ENCODE data around the gene RORB. TPM values are rescaled to one million over a fixed set of nuclear protein-coding genes. Genes with fewer than 3 reads are reported as not detected.

Gene RORB
- total RNA-seq, 1 experiment from 2014 or later, result 0.08 TPM

DNA sequence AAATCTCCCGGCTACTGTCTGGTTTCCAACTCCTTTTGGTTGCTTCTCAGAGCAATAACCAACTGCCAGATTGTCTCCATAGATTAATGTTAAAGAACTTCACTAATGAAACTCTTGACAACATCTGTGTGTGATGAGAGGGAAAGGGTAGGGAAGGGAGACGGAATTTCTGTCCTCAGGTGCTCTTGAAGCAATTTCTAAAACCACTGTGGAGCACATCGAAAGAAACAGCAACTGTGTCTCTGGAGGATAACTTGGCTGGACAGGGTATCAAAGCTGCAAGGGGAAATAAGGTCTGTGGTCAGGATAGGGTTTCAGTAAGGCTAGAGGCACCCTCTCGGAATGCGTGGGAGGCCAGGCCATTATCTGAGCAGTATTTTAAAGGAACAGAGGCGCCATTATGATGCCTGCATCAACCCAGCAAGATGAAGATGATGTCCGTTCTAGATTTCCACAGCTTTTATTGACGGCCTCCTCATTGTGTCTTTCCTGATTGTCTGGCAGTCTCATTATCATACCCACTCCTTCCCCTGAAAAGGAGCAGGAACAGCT, 76.6 kb downstream of the RORB start:
- Histone ChIP-seq H3K36me3 (ENCODE audit: control insufficient read depth, insufficient read depth, low read length) (no peaks in the 10 kb centered on the region), H3K4me3 (ENCODE audit: low read depth in 2 of 2, low read length in 2 of 2) (no peak overlapping the region), H3K27me3 (ENCODE audit: control insufficient read depth, insufficient read depth, low read length) (no peaks in the 10 kb centered on the region), H3K9me3 (ENCODE audit: control insufficient read depth, insufficient read depth, low read depth, low read length) (no peaks in the 10 kb centered on the region), H3K27ac (ENCODE audit: low read length) (no peak overlapping the region), H3K4me1 (ENCODE audit: control insufficient read depth, insufficient read depth, low read length) (no peaks in the 10 kb centered on the region)
- ChIA-PET CTCF (no interaction called here), POLR2A (no interaction called here)
- no TSS peak for BruUV-seq (replicated peaks)
- intact Hi-C loops (cut with micrococcal nuclease; ENCODE audit: unreplicated experiment), result loop anchor here (10.0 kb wide), 1 partner anchor 1369 kb away; no protein-coding TSS in a partner anchor
- TF ChIP-seq, protein P1, sequence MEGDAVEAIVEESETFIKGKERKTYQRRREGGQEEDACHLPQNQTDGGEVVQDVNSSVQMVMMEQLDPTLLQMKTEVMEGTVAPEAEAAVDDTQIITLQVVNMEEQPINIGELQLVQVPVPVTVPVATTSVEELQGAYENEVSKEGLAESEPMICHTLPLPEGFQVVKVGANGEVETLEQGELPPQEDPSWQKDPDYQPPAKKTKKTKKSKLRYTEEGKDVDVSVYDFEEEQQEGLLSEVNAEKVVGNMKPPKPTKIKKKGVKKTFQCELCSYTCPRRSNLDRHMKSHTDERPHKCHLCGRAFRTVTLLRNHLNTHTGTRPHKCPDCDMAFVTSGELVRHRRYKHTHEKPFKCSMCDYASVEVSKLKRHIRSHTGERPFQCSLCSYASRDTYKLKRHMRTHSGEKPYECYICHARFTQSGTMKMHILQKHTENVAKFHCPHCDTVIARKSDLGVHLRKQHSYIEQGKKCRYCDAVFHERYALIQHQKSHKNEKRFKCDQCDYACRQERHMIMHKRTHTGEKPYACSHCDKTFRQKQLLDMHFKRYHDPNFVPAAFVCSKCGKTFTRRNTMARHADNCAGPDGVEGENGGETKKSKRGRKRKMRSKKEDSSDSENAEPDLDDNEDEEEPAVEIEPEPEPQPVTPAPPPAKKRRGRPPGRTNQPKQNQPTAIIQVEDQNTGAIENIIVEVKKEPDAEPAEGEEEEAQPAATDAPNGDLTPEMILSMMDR (IDR thresholded peaks at IDR 0.05), result no peak
- no peak for TF ChIP-seq TCF7L2 (IDR thresholded peaks at IDR 0.05; ENCODE audit: low read depth, low read length)
- TF ChIP-seq, protein P2, sequence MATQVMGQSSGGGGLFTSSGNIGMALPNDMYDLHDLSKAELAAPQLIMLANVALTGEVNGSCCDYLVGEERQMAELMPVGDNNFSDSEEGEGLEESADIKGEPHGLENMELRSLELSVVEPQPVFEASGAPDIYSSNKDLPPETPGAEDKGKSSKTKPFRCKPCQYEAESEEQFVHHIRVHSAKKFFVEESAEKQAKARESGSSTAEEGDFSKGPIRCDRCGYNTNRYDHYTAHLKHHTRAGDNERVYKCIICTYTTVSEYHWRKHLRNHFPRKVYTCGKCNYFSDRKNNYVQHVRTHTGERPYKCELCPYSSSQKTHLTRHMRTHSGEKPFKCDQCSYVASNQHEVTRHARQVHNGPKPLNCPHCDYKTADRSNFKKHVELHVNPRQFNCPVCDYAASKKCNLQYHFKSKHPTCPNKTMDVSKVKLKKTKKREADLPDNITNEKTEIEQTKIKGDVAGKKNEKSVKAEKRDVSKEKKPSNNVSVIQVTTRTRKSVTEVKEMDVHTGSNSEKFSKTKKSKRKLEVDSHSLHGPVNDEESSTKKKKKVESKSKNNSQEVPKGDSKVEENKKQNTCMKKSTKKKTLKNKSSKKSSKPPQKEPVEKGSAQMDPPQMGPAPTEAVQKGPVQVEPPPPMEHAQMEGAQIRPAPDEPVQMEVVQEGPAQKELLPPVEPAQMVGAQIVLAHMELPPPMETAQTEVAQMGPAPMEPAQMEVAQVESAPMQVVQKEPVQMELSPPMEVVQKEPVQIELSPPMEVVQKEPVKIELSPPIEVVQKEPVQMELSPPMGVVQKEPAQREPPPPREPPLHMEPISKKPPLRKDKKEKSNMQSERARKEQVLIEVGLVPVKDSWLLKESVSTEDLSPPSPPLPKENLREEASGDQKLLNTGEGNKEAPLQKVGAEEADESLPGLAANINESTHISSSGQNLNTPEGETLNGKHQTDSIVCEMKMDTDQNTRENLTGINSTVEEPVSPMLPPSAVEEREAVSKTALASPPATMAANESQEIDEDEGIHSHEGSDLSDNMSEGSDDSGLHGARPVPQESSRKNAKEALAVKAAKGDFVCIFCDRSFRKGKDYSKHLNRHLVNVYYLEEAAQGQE (IDR thresholded peaks at IDR 0.05; ENCODE audit: insufficient read depth in 1 of 2, low read depth in 2 of 2, low read length in 1 of 2), result no peak
- TF ChIP-seq POLR2AphosphoS5 (IDR thresholded peaks at IDR 0.05; ENCODE audit: low read depth, low read length), result no peak
- no peak for TF ChIP-seq SIN3A (IDR thresholded peaks at IDR 0.05; ENCODE audit: borderline replicate concordance, insufficient read depth, low read depth, low read length)
- DNase-seq (ENCODE audit: low read depth, low spot score), result no peak
- ATAC-seq, result no peak
- in situ Hi-C loops (cut with HindIII; ENCODE audit: low pct_unique_long_range_greater_than_20kb, low sequenced_read_pairs), result no loop called here

DNA sequence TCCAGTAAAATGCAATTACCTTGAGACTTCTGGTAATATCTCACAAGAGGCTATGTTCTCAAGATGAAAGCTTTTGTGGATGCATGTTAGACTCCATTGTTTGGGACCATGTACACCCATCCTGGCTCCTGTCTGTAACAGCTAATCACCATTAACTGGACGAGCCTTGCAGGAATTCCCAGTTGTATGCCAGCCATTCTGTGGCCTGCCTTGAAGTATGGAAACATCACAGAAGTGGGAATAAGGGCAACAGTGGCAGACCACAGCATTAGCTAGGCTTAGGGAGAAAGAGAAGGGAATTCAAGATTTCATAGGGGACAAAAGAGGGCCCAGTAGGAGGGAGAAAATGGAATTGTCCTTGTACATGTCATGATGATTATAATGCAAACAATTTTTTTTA, 79.0 kb downstream of the RORB start:
- ATAC-seq (no peak), DNase-seq (ENCODE audit: low read depth, low spot score) (no peak)
- in situ Hi-C loops (cut with HindIII; ENCODE audit: low pct_unique_long_range_greater_than_20kb, low sequenced_read_pairs), result no loop called here
- BruUV-seq (replicated peaks), result no TSS peak
- POLR2A ChIA-PET, result no interaction called here
- no peaks in the 10 kb centered on the region for H3K27me3 ChIP-seq (ENCODE audit: control insufficient read depth, insufficient read depth, low read length)
- intact Hi-C loops (cut with micrococcal nuclease; ENCODE audit: unreplicated experiment), result loop anchor here (5.0 to 10.0 kb wide), 3 partner anchors 66 to 1371 kb away; no protein-coding TSS in a partner anchor
- no peak overlapping the region for H3K4me3 ChIP-seq (ENCODE audit: low read depth in 2 of 2, low read length in 2 of 2)
- no peaks in the 10 kb centered on the region for H3K4me1 ChIP-seq (ENCODE audit: control insufficient read depth, insufficient read depth, low read length)
- H3K36me3 ChIP-seq (ENCODE audit: control insufficient read depth, insufficient read depth, low read length), result no peaks in the 10 kb centered on the region
- TF ChIP-seq, protein P2 (IDR thresholded peaks at IDR 0.05; ENCODE audit: insufficient read depth in 1 of 2, low read depth in 2 of 2, low read length in 1 of 2), result no peak
- no peak for TF ChIP-seq SIN3A (IDR thresholded peaks at IDR 0.05; ENCODE audit: borderline replicate concordance, insufficient read depth, low read depth, low read length)
- TF ChIP-seq POLR2AphosphoS5 (IDR thresholded peaks at IDR 0.05; ENCODE audit: low read depth, low read length), result no peak
- TF ChIP-seq, protein P1 (IDR thresholded peaks at IDR 0.05), result no peak
- TF ChIP-seq TCF7L2 (IDR thresholded peaks at IDR 0.05; ENCODE audit: low read depth, low read length), result no peak
- CTCF ChIA-PET, result no interaction called here
- no peak overlapping the region for H3K27ac ChIP-seq (ENCODE audit: low read length)
- no peaks in the 10 kb centered on the region for H3K9me3 ChIP-seq (ENCODE audit: control insufficient read depth, insufficient read depth, low read depth, low read length)

Measured in Panc1 (cell line).